ENCODE data around the gene NMUR1. TPM values are rescaled to one million over a fixed set of nuclear protein-coding genes. Genes with fewer than 3 reads are reported as not detected.

NMUR1 gene
- total RNA-seq, 4 donors from 2014 or later = 0.41 to 0.67 TPM; not detected in 2

DNA sequence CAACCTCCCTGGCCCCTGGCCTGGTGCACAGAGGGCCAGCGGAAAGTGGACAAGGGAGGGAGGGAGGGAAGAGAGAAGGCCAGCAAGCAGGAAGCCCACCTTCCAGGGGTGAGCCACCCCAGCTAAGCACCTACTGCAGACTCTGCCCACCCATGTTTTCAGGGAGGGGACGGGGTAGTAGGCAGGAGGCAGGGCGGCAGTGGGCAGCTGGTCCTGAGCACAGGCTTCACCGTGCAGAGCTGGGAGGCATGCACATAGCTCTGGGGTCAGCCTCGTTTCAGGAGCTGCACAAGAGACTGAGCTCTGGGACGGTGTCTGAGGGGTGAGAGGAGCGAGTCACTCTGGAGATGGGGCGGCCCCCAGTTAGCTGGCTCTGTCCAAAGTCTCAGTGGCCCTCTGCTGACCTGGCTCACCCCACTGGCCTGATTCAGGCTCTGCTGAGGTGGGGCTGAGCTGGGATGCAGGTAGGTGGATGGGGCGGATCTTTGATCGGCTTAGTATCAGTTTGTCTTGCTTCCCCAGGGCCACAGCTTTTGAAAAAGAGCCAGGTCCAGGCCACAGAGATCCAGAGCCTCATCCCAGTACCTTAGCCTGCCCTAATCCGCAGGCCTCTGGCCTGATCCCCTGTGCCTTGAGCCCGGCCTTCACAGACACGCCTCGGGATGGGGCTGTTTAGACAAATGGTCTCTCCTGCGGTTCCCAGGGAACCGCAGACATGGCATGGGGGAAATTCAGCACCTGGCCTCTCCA is 3.7 kb downstream of the NMUR1 start:
- Histone ChIP-seq H3K36me3 (no peaks in the 10 kb centered on the region), H3K4me3 (no peak overlapping the region), H3K27me3 (peaks cover 0 to 3% of the 10 kb centered on the region in 2 donors), H3K9me3 (no peaks in the 10 kb centered on the region), H3K27ac (no peak overlapping the region), H3K4me1 (no peaks in the 10 kb centered on the region)
- intact Hi-C loops (cut with DNase I; ENCODE audit: low total_unique reads) = no loop called here
- DNase-seq = no peak
- no peak for TF ChIP-seq POLR2A (IDR thresholded peaks at IDR 0.05)
- TF ChIP-seq, protein P1, sequence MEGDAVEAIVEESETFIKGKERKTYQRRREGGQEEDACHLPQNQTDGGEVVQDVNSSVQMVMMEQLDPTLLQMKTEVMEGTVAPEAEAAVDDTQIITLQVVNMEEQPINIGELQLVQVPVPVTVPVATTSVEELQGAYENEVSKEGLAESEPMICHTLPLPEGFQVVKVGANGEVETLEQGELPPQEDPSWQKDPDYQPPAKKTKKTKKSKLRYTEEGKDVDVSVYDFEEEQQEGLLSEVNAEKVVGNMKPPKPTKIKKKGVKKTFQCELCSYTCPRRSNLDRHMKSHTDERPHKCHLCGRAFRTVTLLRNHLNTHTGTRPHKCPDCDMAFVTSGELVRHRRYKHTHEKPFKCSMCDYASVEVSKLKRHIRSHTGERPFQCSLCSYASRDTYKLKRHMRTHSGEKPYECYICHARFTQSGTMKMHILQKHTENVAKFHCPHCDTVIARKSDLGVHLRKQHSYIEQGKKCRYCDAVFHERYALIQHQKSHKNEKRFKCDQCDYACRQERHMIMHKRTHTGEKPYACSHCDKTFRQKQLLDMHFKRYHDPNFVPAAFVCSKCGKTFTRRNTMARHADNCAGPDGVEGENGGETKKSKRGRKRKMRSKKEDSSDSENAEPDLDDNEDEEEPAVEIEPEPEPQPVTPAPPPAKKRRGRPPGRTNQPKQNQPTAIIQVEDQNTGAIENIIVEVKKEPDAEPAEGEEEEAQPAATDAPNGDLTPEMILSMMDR (IDR thresholded peaks at IDR 0.05) = no peak

DNA sequence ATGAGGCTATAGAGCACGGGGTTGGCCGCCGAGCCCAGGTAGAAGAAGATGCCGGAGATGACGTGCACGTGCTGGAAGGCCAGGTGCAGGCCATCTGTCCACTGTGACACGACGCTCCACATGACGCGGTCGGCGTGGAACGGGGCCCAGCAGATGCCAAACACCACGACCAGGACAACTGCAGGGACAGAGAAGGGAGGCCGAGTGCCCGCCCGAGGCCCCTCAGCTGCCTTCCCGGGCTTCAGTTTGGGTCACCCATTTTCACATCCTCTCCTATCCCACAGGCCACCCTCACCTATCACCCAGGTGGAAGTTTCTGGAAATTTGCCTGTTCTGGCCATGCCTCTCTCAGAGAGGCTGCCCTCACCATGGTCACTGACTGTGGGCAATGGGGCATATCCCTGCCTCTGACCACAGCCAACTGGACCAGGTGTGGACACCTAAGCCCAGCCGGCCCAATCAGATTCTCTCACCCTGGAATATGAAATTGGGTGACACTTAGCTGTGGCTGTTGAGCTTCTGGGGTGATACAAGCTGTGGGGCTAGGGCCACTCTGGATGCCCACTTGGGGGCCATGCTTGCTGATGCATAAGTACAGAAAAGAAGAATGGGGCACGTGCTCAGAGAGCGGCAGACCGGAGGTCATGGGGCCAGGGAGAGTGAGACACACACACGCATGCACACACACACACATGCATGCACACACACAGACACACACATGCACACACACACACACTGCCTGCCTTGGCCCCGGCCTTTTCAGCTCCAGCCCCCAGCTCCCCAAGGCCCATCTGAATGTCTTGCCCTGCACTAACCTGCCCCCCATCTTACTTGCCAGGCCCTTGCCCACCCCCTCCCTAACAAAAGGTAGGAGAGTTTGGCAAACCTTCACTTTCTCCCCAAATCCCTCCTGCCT is 4.7 kb downstream of the NMUR1 start:
- intact Hi-C loops (cut with DNase I; ENCODE audit: low total_unique reads) = no loop called here
- DNase-seq = no peak
- Histone ChIP-seq H3K36me3 (no peaks in the 10 kb centered on the region), H3K9me3 (no peaks in the 10 kb centered on the region), H3K4me1 (no peaks in the 10 kb centered on the region), H3K4me3 (no peak overlapping the region), H3K27me3 (peaks cover 0 to 3% of the 10 kb centered on the region in 2 donors), H3K27ac (no peak overlapping the region)
- no peak for TF ChIP-seq POLR2A (IDR thresholded peaks at IDR 0.05)
- TF ChIP-seq, protein P1 (IDR thresholded peaks at IDR 0.05) = no peak

DNA sequence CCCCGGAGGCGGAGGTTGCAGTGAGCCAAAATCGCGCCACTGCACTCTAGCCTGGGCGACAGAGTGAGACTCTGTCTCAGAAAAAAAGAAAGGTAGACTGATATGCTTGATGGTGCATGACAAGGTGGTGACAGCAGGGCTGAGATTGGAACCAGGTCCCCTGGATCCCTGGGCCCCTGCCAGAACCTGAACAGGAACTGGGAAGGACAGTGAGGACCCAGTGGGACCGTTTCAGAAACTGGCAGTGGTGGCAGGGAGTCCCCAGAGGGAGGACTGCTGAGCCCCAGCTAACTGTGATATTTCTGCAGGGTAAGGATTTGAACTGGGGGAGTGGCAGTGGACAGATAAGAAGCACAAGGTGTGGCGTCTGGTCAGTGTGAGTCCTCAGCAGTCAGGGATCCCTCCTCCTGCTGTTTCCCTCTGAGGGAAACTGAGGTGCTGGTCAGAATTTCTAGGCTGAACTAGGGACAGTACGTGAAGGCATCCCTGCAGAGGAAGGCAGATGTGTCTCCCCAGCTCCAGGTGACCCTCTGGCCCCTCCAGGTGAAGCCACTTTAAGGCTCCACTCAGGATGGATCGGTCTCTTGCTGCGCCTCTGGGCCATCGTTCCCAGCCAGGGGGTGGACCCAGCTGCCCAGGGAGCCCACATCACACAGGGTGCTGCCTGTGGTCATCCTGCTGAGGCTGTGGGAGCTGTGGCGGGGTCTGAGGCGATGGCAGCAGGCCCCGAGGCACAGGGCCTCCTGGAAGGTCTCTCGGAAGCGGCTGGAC is 5.6 kb downstream of the NMUR1 start:
- no peaks in the 10 kb centered on the region for H3K36me3 ChIP-seq
- no peaks in the 10 kb centered on the region for H3K9me3 ChIP-seq
- no peaks in the 10 kb centered on the region for H3K4me1 ChIP-seq
- H3K27me3 ChIP-seq = no peaks in the 10 kb centered on the region
- TF ChIP-seq, protein P1 (IDR thresholded peaks at IDR 0.05) = no peak
- no peak for TF ChIP-seq POLR2A (IDR thresholded peaks at IDR 0.05)
- no peak overlapping the region for H3K4me3 ChIP-seq
- intact Hi-C loops (cut with DNase I; ENCODE audit: low total_unique reads) = no loop called here
- H3K27ac ChIP-seq = no peak overlapping the region
- DNase-seq = no peak

DNA sequence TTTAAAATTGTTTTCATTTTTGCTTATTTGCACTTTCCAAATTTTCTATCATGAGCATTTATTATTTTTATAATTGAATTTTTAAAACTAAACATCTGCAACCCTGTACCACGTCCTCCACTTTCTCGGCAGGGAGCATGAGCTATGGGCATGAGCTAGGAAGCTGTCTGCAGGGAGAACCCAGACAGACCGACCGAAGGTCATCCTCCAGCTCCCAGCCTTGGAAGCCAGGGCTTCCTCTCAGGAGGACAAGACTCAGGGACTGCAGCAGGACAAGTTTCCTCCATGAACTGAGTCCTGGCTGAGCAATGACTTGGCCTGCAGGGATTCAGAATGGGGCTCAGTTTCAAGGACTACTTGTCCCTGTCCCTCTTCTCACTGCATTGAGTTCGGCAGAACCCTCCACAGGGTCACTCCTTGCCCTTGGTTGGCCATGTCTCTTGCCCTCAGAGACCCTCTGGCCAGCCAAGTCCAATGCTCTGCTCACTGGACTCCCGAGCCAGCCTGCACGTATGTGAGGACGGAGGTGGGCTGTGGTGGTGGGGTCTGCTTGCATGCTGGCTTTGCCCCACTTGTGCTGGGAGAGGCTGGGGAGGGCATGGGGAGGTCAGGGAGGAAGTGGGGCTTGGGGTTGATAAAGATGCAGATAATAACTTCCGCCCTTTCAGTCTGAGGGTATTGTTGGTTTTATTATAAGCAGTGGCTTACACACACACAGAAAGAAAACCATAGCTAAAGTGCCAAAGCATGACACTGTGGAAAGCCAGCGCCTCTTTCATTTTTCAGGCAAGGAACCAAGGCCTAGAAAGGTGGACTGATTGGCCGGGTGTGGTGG is 6.6 kb downstream of the NMUR1 start:
- no peak overlapping the region for H3K27ac ChIP-seq
- TF ChIP-seq, protein P1 (IDR thresholded peaks at IDR 0.05) = no peak
- no peak for TF ChIP-seq POLR2A (IDR thresholded peaks at IDR 0.05)
- H3K4me3 ChIP-seq = no peak overlapping the region
- no peak for DNase-seq
- H3K36me3 ChIP-seq = no peaks in the 10 kb centered on the region
- H3K9me3 ChIP-seq = no peaks in the 10 kb centered on the region
- no peaks in the 10 kb centered on the region for H3K4me1 ChIP-seq
- intact Hi-C loops (cut with DNase I; ENCODE audit: low total_unique reads) = no loop called here
- no peaks in the 10 kb centered on the region for H3K27me3 ChIP-seq

All from uterus (tissue), 4 donors.